HUDEP-2 (cell line): ENCODE data around the gene TENT4A.
A peak's percentile ranks its signal among the peaks of the same experiment; 100 is the strongest.
"Not testable (repeated sequence)": the region's sequence is repeated elsewhere in the genome, so short reads cannot be mapped to it uniquely, and the experiment has no call there.

Experiments used
- DNase-seq, 76 experiments: peaks; one replicate each; lab custom pipeline; 2025; ENCODE audit not compliant: unreplicated experiment in 76 of 76; lab: John Stamatoyannopoulos, UW

TENT4A gene

DNA sequence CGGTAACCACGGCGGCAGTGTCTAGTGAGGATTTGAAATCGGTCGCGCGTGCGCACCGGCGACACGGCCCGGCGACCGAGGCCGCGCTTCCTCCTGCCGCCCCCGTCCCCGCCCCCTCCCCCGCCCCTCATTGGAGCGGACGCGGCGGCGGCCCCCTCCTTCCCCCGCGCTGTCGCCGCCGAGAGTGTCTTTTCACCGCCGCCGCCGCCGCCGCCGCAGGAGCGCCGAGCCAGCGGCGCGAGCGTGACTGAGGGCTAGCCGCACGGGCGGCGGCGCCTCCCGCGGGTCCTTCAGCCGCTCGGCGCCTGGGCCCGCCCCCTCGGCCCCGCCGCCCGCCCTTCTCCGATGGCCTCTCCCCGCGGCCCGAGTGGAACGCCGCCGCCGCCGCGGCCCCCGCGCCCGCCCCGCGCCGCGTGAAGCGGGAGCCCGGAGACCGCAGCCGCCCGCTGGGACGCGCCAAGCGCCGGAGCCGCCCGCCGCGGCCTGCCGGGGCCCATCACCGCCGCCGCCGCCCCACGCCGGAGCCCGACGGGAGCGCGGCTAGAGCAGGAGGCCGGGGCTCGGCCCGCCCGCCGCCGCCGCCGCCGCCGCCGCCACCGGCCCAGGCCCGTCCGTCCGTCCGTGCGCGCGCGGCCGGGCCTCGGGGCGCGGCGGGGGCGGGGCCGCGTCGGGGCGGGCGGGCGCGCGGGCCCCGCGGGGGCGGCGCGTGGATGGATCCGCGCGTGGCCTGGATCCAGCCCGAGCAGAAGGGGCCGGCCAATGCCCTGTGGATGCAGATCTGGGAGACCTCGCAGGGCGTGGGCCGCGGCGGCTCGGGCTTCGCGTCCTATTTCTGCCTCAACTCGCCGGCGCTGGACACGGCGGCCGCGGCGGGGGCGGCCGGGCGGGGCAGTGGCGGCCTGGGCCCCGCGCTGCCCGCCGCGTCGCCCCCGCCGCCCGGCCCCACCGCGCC is at the start of gene TENT4A:
TENT4A (plus strand) TSS at position 159 of the 952 bp plus-strand sequence; CDS start at position 711, 552 bp downstream.
- DNase-seq: peak in 6 of 76 experiments; percentile 10 to 94 (median 17)

DNA sequence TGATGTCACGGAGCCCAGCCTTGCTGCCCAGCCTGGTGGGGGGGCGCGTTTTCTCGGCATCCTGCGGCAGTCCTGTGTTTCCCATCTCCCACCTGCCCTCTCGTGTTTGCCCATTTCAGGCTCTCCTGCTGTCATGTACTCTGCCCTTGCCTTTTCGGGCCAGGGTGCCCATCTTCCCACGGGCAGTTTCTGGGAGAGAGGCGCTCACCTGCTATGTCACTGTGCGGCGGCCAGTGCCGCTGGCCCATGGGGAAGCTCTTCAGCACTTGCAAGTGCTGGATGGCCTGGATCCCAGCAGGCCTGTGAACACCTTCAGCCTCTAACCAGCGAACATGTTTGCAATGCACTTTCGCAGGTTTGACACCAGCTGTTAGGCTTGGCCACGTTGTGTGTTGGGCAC is 46.5 kb upstream of the TENT4A start:
- no peak for DNase-seq

DNA sequence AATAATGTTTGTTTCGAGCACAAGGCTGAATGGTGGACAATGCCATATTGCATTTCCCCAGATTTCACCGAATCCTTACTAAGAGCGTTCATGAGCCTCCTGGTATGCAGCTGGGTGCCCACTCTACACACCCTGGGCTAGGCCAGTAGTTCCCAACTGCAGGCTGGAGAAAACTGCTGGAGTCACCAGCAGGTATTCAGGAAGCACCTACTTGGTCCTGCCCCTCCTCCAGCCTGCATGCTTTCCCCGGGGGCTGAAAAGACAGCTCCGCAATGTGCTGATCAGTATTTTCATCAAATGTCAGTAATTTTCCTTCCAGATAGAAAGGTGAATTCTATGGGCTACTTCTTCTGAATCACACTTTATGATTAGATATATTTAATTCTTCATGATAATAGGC is 45.6 kb upstream of the TENT4A start:
- no peak for DNase-seq

- not testable (repeated sequence) for DNase-seq
Observed at GRCh38 chr5:6668717-6669116, 44.5 kb upstream of the TENT4A start.

- DNase-seq: no peak
Observed at GRCh38 chr5:6673031-6673430, 40.2 kb upstream of the TENT4A start.

DNA sequence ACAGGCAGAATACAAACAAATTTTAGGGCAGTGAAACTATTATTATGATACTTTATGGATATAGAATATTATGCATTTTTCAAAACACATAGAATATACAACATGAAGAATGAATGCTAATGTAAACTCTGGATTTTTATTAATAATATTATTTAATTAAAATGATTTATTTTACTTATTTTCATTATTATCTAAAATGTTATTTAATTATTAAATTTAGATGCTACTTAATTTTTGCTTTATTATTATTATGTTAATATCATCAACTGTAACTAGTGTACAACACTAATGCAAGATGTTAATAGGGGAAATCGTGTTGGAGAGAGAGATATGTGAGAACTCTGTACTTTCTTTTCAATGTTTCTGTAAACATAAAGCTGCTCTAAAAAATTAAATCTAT is 39.3 kb upstream of the TENT4A start:
- DNase-seq: no peak

DNA sequence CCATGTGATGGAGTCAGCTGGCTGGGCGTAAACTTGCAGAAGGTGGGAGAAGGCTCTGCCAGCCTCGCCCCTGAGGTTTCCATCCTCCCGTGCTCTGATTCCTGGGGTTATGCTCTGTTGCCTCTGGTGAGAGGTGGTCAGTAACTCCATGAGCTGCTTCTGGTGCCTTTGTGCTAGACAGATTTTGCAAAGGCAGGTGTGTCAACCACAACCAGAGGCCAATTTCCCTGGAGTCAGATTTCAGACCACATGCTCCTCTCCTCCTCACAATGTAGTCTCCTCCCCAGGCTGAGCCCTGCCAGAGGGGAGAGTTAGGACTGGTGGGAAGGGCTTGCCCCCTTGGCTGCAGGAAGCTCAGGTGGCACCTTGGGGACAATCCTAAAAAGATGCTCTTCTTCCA is 38.8 kb upstream of the TENT4A start:
- no peak for DNase-seq

DNA sequence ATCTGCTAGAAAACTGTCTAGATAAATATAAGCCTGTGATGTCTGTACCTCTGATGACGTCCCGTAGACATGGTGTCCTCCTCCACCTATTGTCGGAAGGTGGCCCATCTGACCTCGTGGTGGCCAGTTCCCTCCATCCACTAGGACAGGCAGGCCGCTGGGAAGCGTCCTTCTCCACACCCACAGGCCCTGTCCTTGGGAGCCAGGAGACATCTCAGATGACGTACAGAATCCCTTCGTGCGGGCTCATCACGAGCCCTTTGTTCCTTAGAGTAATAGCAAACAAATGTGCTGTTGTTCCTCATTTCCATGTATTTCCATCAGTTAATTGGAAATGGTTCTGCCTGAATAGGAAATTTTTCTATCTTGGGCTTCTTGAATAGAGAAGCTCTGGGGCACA is 38.3 kb upstream of the TENT4A start:
- DNase-seq: no peak

- DNase-seq: no peak
Observed at GRCh38 chr5:6675784-6676491, 37.3 kb upstream of the TENT4A start.

DNA sequence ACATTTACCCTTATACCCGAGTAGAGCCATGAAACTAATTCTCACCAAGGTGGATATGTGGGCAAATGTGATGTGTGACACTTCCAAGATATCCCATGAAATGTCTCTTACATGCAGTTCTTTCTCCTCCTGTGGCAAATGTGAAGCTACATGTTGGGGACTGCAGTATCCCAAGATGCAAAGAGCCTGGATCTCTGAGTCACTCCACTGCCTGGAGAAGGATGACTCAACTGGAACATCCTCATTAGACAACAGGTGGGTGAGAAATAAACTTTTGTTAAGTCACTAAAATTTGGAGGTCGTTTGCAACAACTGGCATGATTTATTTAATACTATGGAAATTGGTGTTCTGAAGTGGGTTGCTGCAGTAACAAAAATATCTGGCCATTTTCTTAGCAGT is 36.5 kb upstream of the TENT4A start:
- DNase-seq: no peak

- no peak for DNase-seq
Observed at GRCh38 chr5:6678385-6678784, 34.8 kb upstream of the TENT4A start.

DNA sequence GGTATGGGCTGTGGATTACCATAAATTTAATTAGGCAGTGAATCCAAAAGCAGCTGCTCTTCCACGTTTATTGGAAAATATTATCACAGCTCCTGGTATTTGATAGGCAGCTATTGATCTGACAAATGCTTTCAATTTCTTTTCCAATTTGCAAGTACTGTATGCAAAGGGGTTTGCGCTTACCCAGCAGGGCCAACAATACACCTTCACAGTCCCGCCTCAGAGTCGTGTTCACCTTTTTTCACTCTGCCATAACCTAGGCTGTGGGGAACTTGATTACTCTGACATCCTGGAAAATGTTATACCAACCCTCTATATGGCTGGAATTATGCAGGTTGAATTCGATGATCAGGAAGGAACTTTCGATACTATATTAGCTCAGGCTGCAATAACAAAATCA is 32.3 kb upstream of the TENT4A start:
- no peak for DNase-seq

GRCh38 chr5:6681682-6682081 is 31.6 kb upstream of the TENT4A start:
- no peak for DNase-seq

DNA sequence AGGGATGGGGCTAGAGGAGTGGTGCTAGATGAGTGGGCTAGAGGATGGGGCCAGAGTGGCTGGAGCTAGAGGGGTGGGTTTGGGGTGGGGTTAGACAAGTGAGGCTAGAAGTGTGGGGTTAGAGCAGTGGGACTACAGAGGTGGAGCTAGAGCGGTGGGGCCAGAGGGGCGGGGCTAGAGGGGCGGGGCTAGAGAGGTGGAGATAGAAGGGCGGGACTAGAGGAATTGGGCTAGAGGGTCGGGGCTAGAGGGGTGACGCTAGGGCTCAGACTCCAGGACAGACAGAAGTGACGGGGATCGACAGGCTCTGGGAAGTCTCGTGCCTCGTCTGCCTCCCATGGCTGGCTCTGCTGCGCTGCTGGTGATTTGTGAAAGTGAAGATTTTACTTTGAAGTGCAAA is 31.0 kb upstream of the TENT4A start:
- no peak for DNase-seq

- DNase-seq: no peak
Observed at GRCh38 chr5:6683241-6683640, 30.0 kb upstream of the TENT4A start.

GRCh38 chr5:6684075-6684474 is 29.2 kb upstream of the TENT4A start:
- DNase-seq: no peak

- no peak for DNase-seq
Observed at GRCh38 chr5:6686501-6686900, 26.7 kb upstream of the TENT4A start.

- peak in 13 of 76 experiments; percentile 2 to 18 (median 8) for DNase-seq
Observed at GRCh38 chr5:6686915-6687409, 26.3 kb upstream of the TENT4A start.

DNA sequence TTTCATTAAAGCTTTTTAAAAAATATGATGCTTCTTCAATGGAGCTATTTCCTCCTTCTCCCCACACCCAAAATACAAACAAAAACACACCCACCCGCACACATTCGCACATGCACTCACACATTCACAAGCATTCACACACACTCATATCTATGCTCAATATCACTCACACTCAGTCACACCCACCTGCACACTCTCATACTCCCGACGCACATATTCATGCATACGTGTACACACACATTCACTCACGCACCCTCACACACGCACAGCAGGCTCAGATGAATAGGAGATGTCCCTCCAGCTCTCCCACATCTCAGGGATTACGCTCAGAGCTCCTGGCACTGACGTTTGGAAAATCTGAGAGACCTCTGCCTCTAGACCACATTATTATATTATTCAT is 25.7 kb upstream of the TENT4A start:
- DNase-seq: no peak

GRCh38 chr5:6692906-6693305 is 20.3 kb upstream of the TENT4A start:
- DNase-seq: no peak

DNA sequence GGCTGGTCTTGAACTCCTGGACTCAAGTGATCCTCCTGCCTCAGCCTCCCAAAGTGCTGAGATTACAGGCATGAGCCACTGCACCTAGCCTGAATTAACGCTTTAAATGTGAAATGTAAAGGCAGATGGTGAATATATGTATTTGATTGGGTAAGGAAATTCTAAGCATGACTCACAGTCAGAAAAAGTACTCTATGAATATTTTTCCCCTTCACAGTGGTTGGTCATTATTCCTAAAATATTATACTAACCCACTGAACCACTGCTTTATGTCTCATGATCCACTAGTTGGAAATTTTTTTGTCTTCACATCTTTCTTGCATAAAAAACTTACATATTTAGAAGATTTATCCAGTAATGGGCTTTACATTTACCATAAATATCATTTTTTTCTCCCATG is 14.5 kb upstream of the TENT4A start:
- DNase-seq: no peak

- DNase-seq: no peak
Observed at GRCh38 chr5:6699357-6699756, 13.9 kb upstream of the TENT4A start.
